A673 (cell line): ENCODE results near the gene ARMCX2. TPM values are rescaled to one million over a fixed set of nuclear protein-coding genes. Genes with fewer than 3 reads are reported as not detected.

ENCODE experiments used
- Bru-seq: library from RNA; stranded (reverse); fragments of 400-500 nt; gene quantifications from one replicate; lab custom pipeline; 2021; lab: Mats Ljungman, UMichigan
- BruChase-seq, 2 experiments: library from RNA; stranded (reverse); fragments of 400-500 nt; gene quantifications; one replicate each; lab custom pipeline; 2021; lab: Mats Ljungman, UMichigan
- BruUV-seq: library from RNA; stranded (reverse); fragments of 400-500 nt; replicated peaks from 2 replicates; lab custom pipeline; 2021; lab: Mats Ljungman, UMichigan
- CTCF ChIA-PET: fragments of 300-600 bp; sonication (Branson Sonifier 250); formaldehyde crosslinking; loops from one replicate; lab custom pipeline; 2022; ENCODE audit warnings: antibody characterized with exemption; lab: Charles Lee
- POLR2A ChIA-PET: fragments of 300-600 bp; sonication (Branson Sonifier 250); formaldehyde crosslinking; loops from one replicate; lab custom pipeline; 2022; ENCODE audit warnings: antibody characterized with exemption; ENCODE audit not compliant: low non-redundant PET; lab: Charles Lee
- DNase-seq: peaks from one replicate; pipeline ENCODE4 v3.0.0-alpha.2; 2015; ENCODE audit warnings: low spot score
- H3K27ac ChIP-seq: fragments of 200-600 bp; sonication (generic); 2 replicates; pipeline ENCODE4 v1.5.1; 2016; ENCODE audit warnings: mixed run types, low read depth, mild to moderate bottlenecking, mixed read lengths, antibody characterized with exemption, low read length; ENCODE audit not compliant: poor library complexity, severe bottlenecking
- H3K27me3 ChIP-seq: fragments of 200-600 bp; sonication (generic); replicated peaks from 2 replicates; pipeline ENCODE4 v1.6.1; 2017; ENCODE audit warnings: mixed run types, low read depth, mild to moderate bottlenecking, mixed read lengths, antibody characterized with exemption, low read length; ENCODE audit not compliant: insufficient read depth, poor library complexity
- H3K36me3 ChIP-seq: fragments of 200-600 bp; sonication (generic); 2 replicates; pipeline ENCODE4 v1.6.1; 2016; ENCODE audit warnings: mixed run types, mild to moderate bottlenecking, mixed read lengths, antibody characterized with exemption, low read length; ENCODE audit not compliant: insufficient read depth, poor library complexity, severe bottlenecking
- H3K4me1 ChIP-seq: fragments of 200-600 bp; sonication (generic); 2 replicates; pipeline ENCODE4 v1.6.1; 2017; ENCODE audit warnings: mixed run types, mild to moderate bottlenecking, mixed read lengths, antibody characterized with exemption, low read length; ENCODE audit not compliant: insufficient read depth, poor library complexity, severe bottlenecking
- H3K4me3 ChIP-seq: fragments of 200-600 bp; sonication (generic); 2 replicates; pipeline ENCODE4 v1.5.1; 2016; ENCODE audit warnings: low read depth, mixed run types, mild to moderate bottlenecking, mixed read lengths, low read length; ENCODE audit not compliant: poor library complexity, severe bottlenecking
- H3K9me3 ChIP-seq: fragments of 200-600 bp; sonication (generic); 2 replicates; pipeline ENCODE4 v1.6.1; 2016; ENCODE audit warnings: mixed run types, low read depth, mild to moderate bottlenecking, mixed read lengths, antibody characterized with exemption, low read length; ENCODE audit not compliant: poor library complexity, severe bottlenecking
- EZH2 ChIP-seq: fragments of 200-600 bp; sonication (generic); IDR thresholded peaks from 2 replicates; pipeline ENCODE4 v1.6.1; 2017; ENCODE audit warnings: borderline replicate concordance, low read depth, mild to moderate bottlenecking, mixed read lengths, antibody characterized with exemption, low read length; ENCODE audit not compliant: poor library complexity, severe bottlenecking
- intact Hi-C: fragments of 100-400 bp; cut with micrococcal nuclease; formaldehyde crosslinking; loops from one replicate; pipeline ENCODE4 v1.10.0; 2022; ENCODE audit not compliant: unreplicated experiment
- long read RNA-seq: library from polyadenylated mRNA; stranded (forward); transcript quantifications from one replicate; pipeline ENCODE4 v2.0.0, GENCODE V29; 2022
- total RNA-seq: library from RNA; stranded (reverse); gene quantifications from 2 replicates; pipeline ENCODE4 v1.2.3, GENCODE V29; 2021
- TF ChIP-seq, protein P1 (sequence below): fragments of 300-800, 200-600 bp; sonication (generic); conservative IDR thresholded peaks from 2 replicates; pipeline ENCODE4 v1.5.1; 2017; ENCODE audit warnings: low read depth, mild to moderate bottlenecking, antibody characterized with exemption, low read length, moderate library complexity, mixed read lengths

Gene ARMCX2
- total RNA-seq (53.9 and 58.8 TPM in 2 replicates), Bru-seq, nascent RNA (percentile 68 among the genes with signal in this experiment), BruChase-seq, experiment 1, labeled RNA remaining after a 2-hour chase (percentile 87 among the genes with signal in this experiment), BruChase-seq, experiment 2, labeled RNA remaining after a 6-hour chase (percentile 94 among the genes with signal in this experiment)
- long read RNA-seq, transcript ARMCX2-204 (5 exons, 914 nt): minor isoform, 7 of 59 reads
- long read RNA-seq, transcript ARMCX2-203 (6 exons, 2,674 nt): major isoform, 23 of 59 reads
- long read RNA-seq, partial matches to known transcripts: 5 of 59 reads
- long read RNA-seq, other reads (novel, unspliced or antisense): 16 of 59 reads

DNA sequence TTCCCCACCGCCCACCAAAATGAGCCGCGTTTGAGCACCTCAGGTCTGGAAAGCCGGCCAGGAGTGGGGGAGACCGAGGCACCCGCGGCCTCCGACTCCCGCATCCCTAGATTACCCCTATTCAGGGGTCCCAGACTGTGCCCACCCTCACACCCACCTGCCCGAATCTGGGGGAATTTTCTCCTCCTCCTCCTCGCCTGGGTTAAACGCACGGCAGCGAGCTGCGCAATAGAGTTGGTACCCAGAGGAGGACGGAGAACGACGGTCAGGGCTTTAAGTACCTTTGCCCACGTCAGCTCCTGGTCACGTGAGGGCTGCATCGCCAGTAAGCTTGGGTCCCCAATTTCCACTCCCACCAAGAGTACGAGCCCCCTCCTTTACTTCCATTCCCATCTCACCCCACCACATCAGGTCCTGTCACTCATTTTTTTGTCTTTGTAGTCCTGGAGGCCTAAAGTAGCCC is at the start of gene ARMCX2:
TSS of gene ARMCX2 (minus strand) at position 250 of the 463 bp plus-strand sequence. CDS start 2,262 bp downstream, outside the sequence.
- no TSS peak for BruUV-seq
- H3K4me3 ChIP-seq: peak within 1 kb of the TSS; percentile 47
- no peaks in the 10 kb centered on the region for H3K36me3 ChIP-seq
- ChIA-PET CTCF (no interaction called here), POLR2A (no interaction called here)
- DNase-seq: peak; percentile 50
- no peak for TF ChIP-seq EZH2
- TF ChIP-seq, protein P1, sequence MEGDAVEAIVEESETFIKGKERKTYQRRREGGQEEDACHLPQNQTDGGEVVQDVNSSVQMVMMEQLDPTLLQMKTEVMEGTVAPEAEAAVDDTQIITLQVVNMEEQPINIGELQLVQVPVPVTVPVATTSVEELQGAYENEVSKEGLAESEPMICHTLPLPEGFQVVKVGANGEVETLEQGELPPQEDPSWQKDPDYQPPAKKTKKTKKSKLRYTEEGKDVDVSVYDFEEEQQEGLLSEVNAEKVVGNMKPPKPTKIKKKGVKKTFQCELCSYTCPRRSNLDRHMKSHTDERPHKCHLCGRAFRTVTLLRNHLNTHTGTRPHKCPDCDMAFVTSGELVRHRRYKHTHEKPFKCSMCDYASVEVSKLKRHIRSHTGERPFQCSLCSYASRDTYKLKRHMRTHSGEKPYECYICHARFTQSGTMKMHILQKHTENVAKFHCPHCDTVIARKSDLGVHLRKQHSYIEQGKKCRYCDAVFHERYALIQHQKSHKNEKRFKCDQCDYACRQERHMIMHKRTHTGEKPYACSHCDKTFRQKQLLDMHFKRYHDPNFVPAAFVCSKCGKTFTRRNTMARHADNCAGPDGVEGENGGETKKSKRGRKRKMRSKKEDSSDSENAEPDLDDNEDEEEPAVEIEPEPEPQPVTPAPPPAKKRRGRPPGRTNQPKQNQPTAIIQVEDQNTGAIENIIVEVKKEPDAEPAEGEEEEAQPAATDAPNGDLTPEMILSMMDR: no peak
- H3K27ac ChIP-seq: peak within 1 kb of the TSS; percentile 14
- intact Hi-C loops: no loop called here
- H3K4me1 ChIP-seq: peaks cover 3% of the 10 kb centered on the region
- H3K27me3 ChIP-seq: no peaks in the 10 kb centered on the region
- H3K9me3 ChIP-seq: no peaks in the 10 kb centered on the region

GRCh38 chrX:101709384-101709783 is 49.7 kb upstream of the ARMCX2 start:
- no peaks in the 10 kb centered on the region for H3K4me1 ChIP-seq
- TF ChIP-seq, protein P1: no peak
- no peak for TF ChIP-seq EZH2
- H3K9me3 ChIP-seq: no peaks in the 10 kb centered on the region
- H3K27ac ChIP-seq: no peak overlapping the region
- ChIA-PET CTCF (no interaction called here), POLR2A (no interaction called here)
- intact Hi-C loops: no loop called here
- no peak overlapping the region for H3K4me3 ChIP-seq
- no peak for DNase-seq
- BruUV-seq: no TSS peak
- H3K36me3 ChIP-seq: no peaks in the 10 kb centered on the region
- no peaks in the 10 kb centered on the region for H3K27me3 ChIP-seq

DNA sequence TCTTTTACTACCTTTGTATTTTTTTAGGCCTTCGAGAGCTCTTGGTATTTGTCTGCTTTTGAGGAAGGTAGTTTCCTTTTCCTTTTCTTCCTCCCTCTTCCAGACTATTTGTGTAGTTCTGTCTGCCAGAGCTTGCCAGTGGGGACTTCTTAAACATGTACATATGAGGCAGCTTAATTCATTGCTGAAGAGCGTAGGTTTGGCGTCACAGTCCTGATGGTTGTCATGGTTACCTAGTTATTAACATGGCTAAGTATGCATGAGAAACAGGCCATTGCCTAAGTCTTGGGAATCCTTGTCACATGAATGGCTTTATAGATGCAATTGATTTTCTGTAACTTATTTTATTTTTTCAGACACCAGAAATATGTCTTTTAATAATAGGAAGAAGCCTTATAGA is 48.5 kb upstream of the ARMCX2 start:
- no TSS peak for BruUV-seq
- no peak overlapping the region for H3K4me3 ChIP-seq
- CTCF ChIA-PET: no interaction called here
- H3K36me3 ChIP-seq: no peaks in the 10 kb centered on the region
- peak; percentile 41 for DNase-seq
- POLR2A ChIA-PET: no interaction called here
- no peaks in the 10 kb centered on the region for H3K4me1 ChIP-seq
- no peaks in the 10 kb centered on the region for H3K27me3 ChIP-seq
- intact Hi-C loops: no loop called here
- TF ChIP-seq EZH2: no peak
- TF ChIP-seq, protein P1: no peak
- no peaks in the 10 kb centered on the region for H3K9me3 ChIP-seq
- H3K27ac ChIP-seq: no peak overlapping the region
